RWPE2 (cell line): ENCODE results near the gene CBR1.

Source experiments
- ATAC-seq: fragments of 200-7000 bp; cut with Tn5 transposase; 3 replicates; pipeline ENCODE4 v1.9.1; 2021; ENCODE audit warnings: low read depth
- DNase-seq: peaks from one replicate; pipeline ENCODE4 v3.0.0-alpha.2; 2020; ENCODE audit warnings: low spot score
- H3K27ac ChIP-seq: fragments of 450-650 bp; 2 replicates; pipeline ENCODE4 v1.5.1; 2017; ENCODE audit warnings: mild to moderate bottlenecking; ENCODE audit not compliant: poor library complexity, severe bottlenecking
- H3K27me3 ChIP-seq: fragments of 250-450 bp; sonication (Bioruptor Pico); 2 replicates; pipeline ENCODE4 v1.5.1; 2021; ENCODE audit warnings: mild to moderate bottlenecking, moderate library complexity; ENCODE audit not compliant: insufficient read depth, poor library complexity, severe bottlenecking
- H3K36me3 ChIP-seq: fragments of 250-450 bp; sonication (Bioruptor Pico); 2 replicates; pipeline ENCODE4 v1.5.1; 2020; ENCODE audit warnings: low read depth, mild to moderate bottlenecking, moderate library complexity
- H3K4me1 ChIP-seq: fragments of 250-450 bp; sonication (Bioruptor Pico); 2 replicates; pipeline ENCODE4 v1.5.1; 2021; ENCODE audit warnings: mild to moderate bottlenecking, moderate library complexity; ENCODE audit not compliant: insufficient read depth, poor library complexity, severe bottlenecking
- H3K4me3 ChIP-seq: fragments of 250-450 bp; sonication (Bioruptor Pico); 2 replicates; pipeline ENCODE4 v1.5.1; 2021; ENCODE audit warnings: mild to moderate bottlenecking, moderate library complexity; ENCODE audit not compliant: severe bottlenecking
- H3K9me3 ChIP-seq: fragments of 250-450 bp; sonication (Bioruptor Pico); 2 replicates; pipeline ENCODE4 v1.5.1; 2021; ENCODE audit warnings: mild to moderate bottlenecking, moderate library complexity; ENCODE audit not compliant: severe bottlenecking
- CTCF ChIP-seq: fragments of 450-650 bp; IDR thresholded peaks from one replicate; pipeline ENCODE4 v1.5.1; 2017; ENCODE audit warnings: mild to moderate bottlenecking, moderate library complexity; ENCODE audit not compliant: poor library complexity, severe bottlenecking

CBR1 gene

GRCh38 chr21:36093512-36093911 lies 23.7 kb downstream of the CBR1 start:
- no peaks in the 10 kb centered on the region for H3K9me3 ChIP-seq
- H3K27me3 ChIP-seq = no peaks in the 10 kb centered on the region
- H3K4me3 ChIP-seq = no peak overlapping the region
- no peak for TF ChIP-seq CTCF
- ATAC-seq (no peak), DNase-seq (no peak)
- peaks cover 6% of the 10 kb centered on the region for H3K4me1 ChIP-seq
- no peak overlapping the region for H3K27ac ChIP-seq
- H3K36me3 ChIP-seq = no peaks in the 10 kb centered on the region

- Histone ChIP-seq H3K27me3 (no peaks in the 10 kb centered on the region), H3K27ac (no peak overlapping the region), H3K36me3 (no peaks in the 10 kb centered on the region), H3K4me1 (no peaks in the 10 kb centered on the region), H3K9me3 (no peaks in the 10 kb centered on the region), H3K4me3 (no peak overlapping the region)
- no peak for DNase-seq
- ATAC-seq = no peak
- no peak for TF ChIP-seq CTCF
Measured at GRCh38 chr21:36096398-36097290, 26.8 kb downstream of the CBR1 start.

GRCh38 chr21:36097427-36098181 lies 27.8 kb downstream of the CBR1 start:
- H3K9me3 ChIP-seq = no peaks in the 10 kb centered on the region
- DNase-seq = no peak
- no peak for TF ChIP-seq CTCF
- no peaks in the 10 kb centered on the region for H3K36me3 ChIP-seq
- H3K4me1 ChIP-seq = no peaks in the 10 kb centered on the region
- H3K27ac ChIP-seq = no peak overlapping the region
- no peak overlapping the region for H3K4me3 ChIP-seq
- peak; percentile 17; the same call in 1 of the 3 replicates for ATAC-seq
- no peaks in the 10 kb centered on the region for H3K27me3 ChIP-seq

- H3K4me3 ChIP-seq = no peak overlapping the region
- ATAC-seq (no peak), DNase-seq (no peak)
- no peaks in the 10 kb centered on the region for H3K9me3 ChIP-seq
- no peaks in the 10 kb centered on the region for H3K36me3 ChIP-seq
- H3K27me3 ChIP-seq = no peaks in the 10 kb centered on the region
- H3K4me1 ChIP-seq = no peaks in the 10 kb centered on the region
- no peak overlapping the region for H3K27ac ChIP-seq
- TF ChIP-seq CTCF = no peak
Measured at GRCh38 chr21:36098182-36098532, 28.3 kb downstream of the CBR1 start.
